Suprapubic skin (tissue), 4 donors: ENCODE results near the gene FN3K. TPM values are rescaled to one million over a fixed set of nuclear protein-coding genes. Genes with fewer than 3 reads are reported as not detected.
A peak's percentile ranks its signal among the peaks of the same experiment; 100 is the strongest.

ENCODE experiments used
- DNase-seq, 2 donors: peaks; one replicate each; pipeline ENCODE4 v3.0.0-alpha.2; 2019; ENCODE audit warnings: low spot score in 2 of 2
- H3K27ac ChIP-seq: fragments of 200-600 bp; sonication (generic); one replicate; pipeline ENCODE4 v1.5.1; 2019
- H3K27me3 ChIP-seq: fragments of 200-600 bp; sonication (generic); one replicate; pipeline ENCODE4 v1.5.1; 2019
- H3K36me3 ChIP-seq: fragments of 200-600 bp; sonication (generic); one replicate; pipeline ENCODE4 v1.5.1; 2019
- H3K4me1 ChIP-seq: fragments of 200-600 bp; sonication (generic); one replicate; pipeline ENCODE4 v1.5.1; 2019
- H3K4me3 ChIP-seq: fragments of 200-600 bp; sonication (generic); one replicate; pipeline ENCODE4 v1.5.1; 2019; ENCODE audit warnings: mild to moderate bottlenecking
- H3K9me3 ChIP-seq: fragments of 200-600 bp; sonication (generic); one replicate; pipeline ENCODE4 v1.5.1; 2019
- CTCF ChIP-seq, 2 donors: fragments of 200-600 bp in 1 of 2; fragments of 450-650 bp in 1 of 2; sonication (generic) in 1 of 2; IDR thresholded peaks; one replicate each; pipeline ENCODE4 v1.5.1; 2016 to 2019; ENCODE audit warnings: antibody characterized with exemption in 2 of 2, mild to moderate bottlenecking in 1 of 2, moderate library complexity in 1 of 2
- EP300 ChIP-seq: sonication (generic); formaldehyde crosslinking; IDR thresholded peaks from one replicate; pipeline ENCODE4 v1.6.1; 2017; ENCODE audit warnings: antibody characterized with exemption
- POLR2A ChIP-seq, 2 donors: fragments of 450-650 bp; IDR thresholded peaks; one replicate each; pipeline ENCODE4 v1.6.1; 2017; ENCODE audit warnings: antibody characterized with exemption in 2 of 2, mild to moderate bottlenecking in 2 of 2, moderate library complexity in 2 of 2
- POLR2AphosphoS5 ChIP-seq, 3 donors: sonication (generic); formaldehyde crosslinking; IDR thresholded peaks; one replicate each; pipeline ENCODE4 v1.6.1; 2017; ENCODE audit warnings: antibody characterized with exemption in 3 of 3
- WGBS: methylation state at CpG from one replicate; pipeline ENCODE4 v1.1.5; 2018; 5-methylcytosine and 5-hydroxymethylcytosine counted together
- total RNA-seq, 4 donors: library from RNA; depleted of rRNA; stranded (reverse); fragments of >200 nt; gene quantifications; one replicate each; pipeline ENCODE4 v1.1.0, GENCODE V29; 2016

FN3K gene
- total RNA-seq, 4 donors from 2014 or later: 2.0 to 19.2 (median 4.2) TPM

DNA sequence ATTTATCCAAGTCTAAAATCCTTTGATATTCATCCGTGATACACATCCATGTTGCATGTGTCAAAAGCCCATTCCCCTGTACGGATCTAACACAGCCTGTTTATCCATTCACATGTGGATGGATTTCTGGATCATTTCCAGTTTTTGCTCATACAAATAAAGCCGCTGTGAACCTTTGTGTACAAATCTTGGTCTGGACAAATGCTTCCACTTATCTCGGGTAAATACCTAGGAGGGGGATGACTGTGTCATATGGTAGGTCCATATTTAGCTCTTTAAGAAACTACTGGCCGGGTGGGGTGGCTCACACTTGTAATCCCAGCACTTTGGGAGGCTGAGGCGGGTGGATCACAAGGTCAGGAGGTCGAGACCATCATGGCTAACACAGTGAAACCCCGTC, 10.1 kb downstream of the FN3K start:
- H3K4me3 ChIP-seq: no peak overlapping the region
- H3K27ac ChIP-seq: no peak overlapping the region
- H3K27me3 ChIP-seq: no peaks in the 10 kb centered on the region
- 87% methylated on average over 8 of the region's 8 CpGs for whole genome bisulfite sequencing
- H3K9me3 ChIP-seq: peaks cover 4% of the 10 kb centered on the region
- no peak for TF ChIP-seq POLR2AphosphoS5 (IDR thresholded peaks at IDR 0.05)
- TF ChIP-seq EP300: no peak
- no peak for TF ChIP-seq CTCF (IDR thresholded peaks at IDR 0.05)
- TF ChIP-seq POLR2A (IDR thresholded peaks at IDR 0.05): no peak
- no peaks in the 10 kb centered on the region for H3K4me1 ChIP-seq
- peaks cover 29% of the 10 kb centered on the region for H3K36me3 ChIP-seq
- DNase-seq: no peak

GRCh38 chr17:82748756-82749155, 13.3 kb downstream of the FN3K start:
- DNase-seq: no peak
- WGBS: 98% methylated on average over 16 of the region's 16 CpGs
- Histone ChIP-seq H3K36me3 (no peaks in the 10 kb centered on the region), H3K9me3 (peaks cover 4% of the 10 kb centered on the region), H3K4me1 (peaks cover 18% of the 10 kb centered on the region), H3K27me3 (no peaks in the 10 kb centered on the region), H3K27ac (no peak overlapping the region), H3K4me3 (no peak overlapping the region)
- TF ChIP-seq POLR2A (IDR thresholded peaks at IDR 0.05): no peak
- TF ChIP-seq POLR2AphosphoS5 (IDR thresholded peaks at IDR 0.05): no peak
- TF ChIP-seq EP300: no peak
- TF ChIP-seq CTCF (IDR thresholded peaks at IDR 0.05): no peak

GRCh38 chr17:82750241-82750908, 15.0 kb downstream of the FN3K start:
- H3K27ac ChIP-seq: no peak overlapping the region

GRCh38 chr17:82751171-82751570, 15.8 kb downstream of the FN3K start:
- peak overlapping the region; percentile 78 for H3K4me3 ChIP-seq
- DNase-seq: no peak
- 2% methylated on average over 21 of the region's 56 CpGs for WGBS
- no peaks in the 10 kb centered on the region for H3K27me3 ChIP-seq
- H3K9me3 ChIP-seq: peaks cover 4% of the 10 kb centered on the region
- H3K4me1 ChIP-seq: peaks cover 38% of the 10 kb centered on the region
- H3K36me3 ChIP-seq: no peaks in the 10 kb centered on the region
- TF ChIP-seq CTCF (IDR thresholded peaks at IDR 0.05) (no peak), POLR2AphosphoS5 (IDR thresholded peaks at IDR 0.05) (no peak), EP300 (no peak), POLR2A (IDR thresholded peaks at IDR 0.05) (no peak)
- H3K27ac ChIP-seq: peak overlapping the region; percentile 7

More at GRCh38 chr17:82750241-82750908, 15.0 kb downstream of the FN3K start:
- H3K36me3 ChIP-seq: no peaks in the 10 kb centered on the region
- no peaks in the 10 kb centered on the region for H3K27me3 ChIP-seq
- H3K4me3 ChIP-seq: no peak overlapping the region
- no peak for TF ChIP-seq POLR2AphosphoS5 (IDR thresholded peaks at IDR 0.05)
- no peak for TF ChIP-seq EP300
- TF ChIP-seq CTCF (IDR thresholded peaks at IDR 0.05): no peak
- TF ChIP-seq POLR2A (IDR thresholded peaks at IDR 0.05): no peak
- peaks cover 30% of the 10 kb centered on the region for H3K4me1 ChIP-seq
- WGBS: 71% methylated on average over 36 of the region's 40 CpGs
- DNase-seq: no peak
- H3K9me3 ChIP-seq: peaks cover 4% of the 10 kb centered on the region

DNA sequence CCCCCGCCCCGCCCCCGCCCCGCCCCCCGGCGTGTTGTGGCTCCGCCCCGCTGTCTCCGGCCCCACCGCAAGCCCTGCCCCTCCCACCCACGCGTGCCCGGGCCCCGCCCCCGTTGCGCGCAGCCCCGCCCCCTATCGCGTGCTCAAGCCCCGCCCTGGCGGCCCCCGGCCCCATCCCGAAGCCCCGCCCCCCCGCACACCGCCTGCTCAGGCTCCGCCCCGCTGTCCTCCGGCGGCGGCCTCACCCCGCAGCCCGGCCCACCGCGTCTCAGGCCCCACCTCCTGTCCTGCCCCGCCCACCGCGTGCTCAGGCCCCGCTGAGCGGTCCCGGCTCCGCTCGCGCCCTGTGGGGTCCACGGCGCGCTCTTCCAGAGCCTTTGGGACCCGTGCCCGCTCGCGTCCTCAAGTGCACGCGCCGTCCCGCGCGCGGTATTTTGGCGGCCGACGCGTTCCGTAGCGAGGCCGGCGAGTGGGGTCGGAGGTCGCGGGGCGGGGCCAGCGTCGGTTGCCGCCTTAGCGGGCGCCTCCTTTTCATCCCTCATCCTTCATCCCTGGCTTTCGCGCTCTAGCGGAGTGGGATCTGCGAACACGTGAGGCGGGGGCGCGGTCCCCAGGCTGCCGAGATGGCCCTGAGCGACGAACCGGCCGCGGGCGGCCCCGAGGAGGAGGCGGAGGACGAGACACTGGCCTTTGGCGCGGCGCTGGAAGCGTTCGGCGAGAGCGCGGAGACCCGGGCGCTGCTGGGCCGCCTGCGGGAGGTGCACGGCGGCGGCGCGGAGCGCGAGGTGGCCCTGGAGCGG, 16.4 kb downstream of the FN3K start, which contains the start of gene TBCD:
Gene TBCD (plus strand): TSS at position 495 of the 800 bp plus-strand sequence. CDS start 129 bp downstream, at position 624.
- no peaks in the 10 kb centered on the region for H3K27me3 ChIP-seq
- peaks cover 39% of the 10 kb centered on the region for H3K4me1 ChIP-seq
- peak; percentile 91 to 93 for DNase-seq
- TF ChIP-seq POLR2A (IDR thresholded peaks at IDR 0.05) (no peak), POLR2AphosphoS5 (IDR thresholded peaks at IDR 0.05) (peak in 2 of 3 donors; percentile 80 to 94)
- 0% methylated on average over 26 of the region's 114 CpGs for WGBS
- H3K36me3 ChIP-seq: no peaks in the 10 kb centered on the region
- H3K27ac ChIP-seq: peak within 1 kb of the TSS; percentile 87
- H3K4me3 ChIP-seq: peak within 1 kb of the TSS; percentile 78
- H3K9me3 ChIP-seq: peaks cover 4% of the 10 kb centered on the region
